ENCODE results near the gene AVEN.

GRCh38 chr15:33913459-33913858 is 125.5 kb downstream of the AVEN start:
- TF ChIP-seq CTCF (IDR thresholded peaks at IDR 0.05) = no peak
- TF ChIP-seq EHMT2 (IDR thresholded peaks at IDR 0.05; ENCODE audit: low read depth) = no peak

Measured in A549 (cell line).